Esophagus (tissue), 2 donors: ENCODE results near the gene RGP1. TPM values are rescaled to one million over a fixed set of nuclear protein-coding genes. Genes with fewer than 3 reads are reported as not detected.

Source experiments
- H3K27ac ChIP-seq, 2 donors: one replicate each; pipeline ENCODE4 v1.5.1; 2013; ENCODE audit warnings: low read depth in 2 of 2, mild to moderate bottlenecking in 2 of 2, inconsistent platforms in 1 of 2, low read length in 1 of 2, moderate library complexity in 1 of 2
- H3K27me3 ChIP-seq, 2 donors: one replicate each; pipeline ENCODE4 v1.6.1; 2013; ENCODE audit warnings: low read length in 2 of 2, control low read depth in 1 of 2, mild to moderate bottlenecking in 1 of 2; ENCODE audit not compliant: insufficient read depth in 2 of 2, control insufficient read depth in 1 of 2
- H3K36me3 ChIP-seq, 2 donors: one replicate each; pipeline ENCODE4 v1.6.1; 2013; ENCODE audit warnings: low read length in 1 of 2; ENCODE audit not compliant: control insufficient read depth in 2 of 2, insufficient read depth in 2 of 2
- H3K4me1 ChIP-seq, 2 donors: one replicate each; pipeline ENCODE4 v1.6.1; 2013; ENCODE audit warnings: low read length in 1 of 2; ENCODE audit not compliant: control insufficient read depth in 2 of 2, insufficient read depth in 2 of 2
- H3K4me3 ChIP-seq, 2 donors: one replicate each; pipeline ENCODE4 v1.5.1; 2013; ENCODE audit warnings: low read length in 2 of 2, mild to moderate bottlenecking in 2 of 2, low read depth in 1 of 2, moderate library complexity in 1 of 2
- H3K9me3 ChIP-seq, 2 donors: one replicate each; pipeline ENCODE4 v1.6.1; 2013; ENCODE audit warnings: mild to moderate bottlenecking in 2 of 2, low read depth in 1 of 2, low read length in 1 of 2, moderate library complexity in 1 of 2; ENCODE audit not compliant: control insufficient read depth in 2 of 2, insufficient read depth in 1 of 2
- WGBS, 2 donors: extraction: QIAGEN DNeasy Blood & Tissue Kit; methylation state at CpG; one replicate each; pipeline ENCODE4 v1.1.7; 2013; 5-methylcytosine and 5-hydroxymethylcytosine counted together
- polyA plus RNA-seq, 2 donors: library from polyadenylated mRNA; stranded (reverse); fragments of 200-250 nt; gene quantifications; one replicate each; pipeline ENCODE4 v1.2.3, GENCODE V29; 2013
- donor health status: healthy with polysubstance abuse.
- donor health status: Bipolar disorder and iron deficiency.

RGP1 gene
- polyA plus RNA-seq, 2 donors: 5.3 to 6.3 TPM

GRCh38 chr9:35729700-35730485 is 19.2 kb upstream of the RGP1 start:
- WGBS, 2 donors: 33 to 40% methylated on average over 6 of the region's 6 CpGs
- Histone ChIP-seq H3K27me3 (no peaks in the 10 kb centered on the region), H3K27ac (peak overlapping the region; percentile 86 to 99), H3K36me3 (peaks cover 0 to 8% of the 10 kb centered on the region in 2 donors), H3K4me3 (peak overlapping the region; percentile 3 to 9), H3K9me3 (no peaks in the 10 kb centered on the region), H3K4me1 (peaks cover 10 to 14% of the 10 kb centered on the region in 2 donors)

- peak overlapping the region; percentile 86 to 99 for H3K27ac ChIP-seq
- 66 to 76% methylated on average over 2 of the region's 2 CpGs for whole genome bisulfite sequencing, 2 donors
- H3K36me3 ChIP-seq: peaks cover 3% of the 10 kb centered on the region in 2 donors
- H3K4me3 ChIP-seq: peak overlapping the region in 1 of 2 donors; percentile 9
- no peaks in the 10 kb centered on the region for H3K9me3 ChIP-seq
- H3K27me3 ChIP-seq: no peaks in the 10 kb centered on the region
- peaks cover 10 to 14% of the 10 kb centered on the region in 2 donors for H3K4me1 ChIP-seq
Observed at GRCh38 chr9:35730486-35730854, 18.6 kb upstream of the RGP1 start.

- H3K4me1 ChIP-seq: peaks cover 10 to 14% of the 10 kb centered on the region in 2 donors
- peak overlapping the region; percentile 81 to 83 for H3K4me3 ChIP-seq
- H3K9me3 ChIP-seq: no peaks in the 10 kb centered on the region
- 1% methylated on average over 42 to 47 of the region's 47 CpGs for WGBS, 2 donors
- peaks cover 4 to 9% of the 10 kb centered on the region in 2 donors for H3K36me3 ChIP-seq
- no peaks in the 10 kb centered on the region for H3K27me3 ChIP-seq
- H3K27ac ChIP-seq: peak overlapping the region; percentile 99
Observed at GRCh38 chr9:35731415-35732184, 17.5 kb upstream of the RGP1 start.

GRCh38 chr9:35732185-35732799 is 16.8 kb upstream of the RGP1 start, which contains the start of the genes CREB3 and TLN1:
Gene CREB3, plus strand, starts transcription at chr9:35732666. Its CDS starts 107 bp downstream, at chr9:35732773.
Gene TLN1, minus strand, starts transcription at chr9:35732195. Its CDS starts 6,501 bp downstream, at chr9:35725694.
- peak within 1 kb of the TSS; percentile 81 to 83 for H3K4me3 ChIP-seq
- peaks cover 4 to 16% of the 10 kb centered on the region in 2 donors for H3K36me3 ChIP-seq
- peak within 1 kb of the TSS; percentile 99 for H3K27ac ChIP-seq
- H3K9me3 ChIP-seq: no peaks in the 10 kb centered on the region
- peaks cover 10 to 11% of the 10 kb centered on the region in 2 donors for H3K4me1 ChIP-seq
- WGBS, 2 donors: 0% methylated on average over 49 of the region's 49 CpGs
- H3K27me3 ChIP-seq: no peaks in the 10 kb centered on the region

- Histone ChIP-seq H3K4me3 (peak overlapping the region; percentile 81 to 83), H3K4me1 (peaks cover 10 to 11% of the 10 kb centered on the region in 2 donors), H3K36me3 (peaks cover 5 to 21% of the 10 kb centered on the region in 2 donors), H3K27me3 (no peaks in the 10 kb centered on the region), H3K9me3 (no peaks in the 10 kb centered on the region), H3K27ac (peak overlapping the region; percentile 99)
- WGBS, 2 donors: 1 to 2% methylated on average over 14 of the region's 14 CpGs
Observed at GRCh38 chr9:35732800-35733541, 16.1 kb upstream of the RGP1 start.

- no peak overlapping the region for H3K27ac ChIP-seq
- no peaks in the 10 kb centered on the region for H3K9me3 ChIP-seq
- peaks cover 4 to 10% of the 10 kb centered on the region in 2 donors for H3K4me1 ChIP-seq
- H3K36me3 ChIP-seq: peaks cover 14 to 30% of the 10 kb centered on the region in 2 donors
- no peaks in the 10 kb centered on the region for H3K27me3 ChIP-seq
- no peak overlapping the region for H3K4me3 ChIP-seq
- WGBS, 2 donors: 83 to 91% methylated on average over 3 of the region's 3 CpGs
Observed at GRCh38 chr9:35734096-35734495, 15.0 kb upstream of the RGP1 start.

- Histone ChIP-seq H3K27me3 (no peaks in the 10 kb centered on the region), H3K9me3 (no peaks in the 10 kb centered on the region), H3K4me1 (peaks cover 0 to 8% of the 10 kb centered on the region in 2 donors), H3K4me3 (no peak overlapping the region), H3K27ac (no peak overlapping the region), H3K36me3 (peaks cover 21 to 51% of the 10 kb centered on the region in 2 donors)
- WGBS, 2 donors: 38 to 57% methylated on average over 5 of the region's 5 CpGs
Observed at GRCh38 chr9:35736201-35736633, 12.9 kb upstream of the RGP1 start.

DNA sequence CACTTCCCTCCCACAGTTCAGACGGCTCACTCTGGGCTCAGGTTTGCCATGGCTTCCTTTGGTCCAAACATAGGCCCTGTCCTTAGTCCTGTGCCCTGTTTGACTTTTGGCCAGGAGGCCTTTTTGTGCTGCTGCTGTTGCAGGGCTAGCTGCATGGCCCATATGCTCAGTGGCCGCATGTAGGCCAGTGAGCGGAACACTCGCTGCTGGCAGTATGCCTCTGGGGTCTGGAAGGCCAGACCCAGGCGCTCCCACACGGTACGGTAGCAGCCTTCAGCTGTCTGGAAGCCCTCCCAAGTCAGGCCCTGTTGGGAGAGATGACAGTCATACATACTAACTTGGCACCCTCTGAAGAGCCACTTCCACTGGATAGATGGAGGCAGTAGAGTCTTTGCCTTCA is 11.9 kb upstream of the RGP1 start:
- peaks cover 26 to 59% of the 10 kb centered on the region in 2 donors for H3K36me3 ChIP-seq

GRCh38 chr9:35738186-35738585 is 10.9 kb upstream of the RGP1 start:
- no peaks in the 10 kb centered on the region for H3K4me1 ChIP-seq
- H3K27ac ChIP-seq: no peak overlapping the region
- 77 to 79% methylated on average over 4 of the region's 4 CpGs for WGBS, 2 donors
- H3K27me3 ChIP-seq: no peaks in the 10 kb centered on the region
- no peak overlapping the region for H3K4me3 ChIP-seq
- H3K36me3 ChIP-seq: peaks cover 26 to 61% of the 10 kb centered on the region in 2 donors
- no peaks in the 10 kb centered on the region for H3K9me3 ChIP-seq

More for the DNA sequence above, 11.9 kb upstream of the RGP1 start:
- Histone ChIP-seq H3K4me1 (peaks cover 0 to 4% of the 10 kb centered on the region in 2 donors), H3K9me3 (no peaks in the 10 kb centered on the region), H3K27ac (no peak overlapping the region), H3K27me3 (no peaks in the 10 kb centered on the region), H3K4me3 (no peak overlapping the region)
- 72 to 78% methylated on average over 7 of the region's 7 CpGs for WGBS, 2 donors
